GM18519 (cell line): ENCODE measurements around the gene ALDH1A2.

Source experiments
- ATAC-seq: cut with Tn5 transposase; IDR thresholded peaks from one replicate; pipeline ENCODE4 v1.9.1; 2021; ENCODE audit warnings: mild to moderate bottlenecking, moderate library complexity; ENCODE audit not compliant: unreplicated experiment, low FRiP score

The ALDH1A2 gene

DNA sequence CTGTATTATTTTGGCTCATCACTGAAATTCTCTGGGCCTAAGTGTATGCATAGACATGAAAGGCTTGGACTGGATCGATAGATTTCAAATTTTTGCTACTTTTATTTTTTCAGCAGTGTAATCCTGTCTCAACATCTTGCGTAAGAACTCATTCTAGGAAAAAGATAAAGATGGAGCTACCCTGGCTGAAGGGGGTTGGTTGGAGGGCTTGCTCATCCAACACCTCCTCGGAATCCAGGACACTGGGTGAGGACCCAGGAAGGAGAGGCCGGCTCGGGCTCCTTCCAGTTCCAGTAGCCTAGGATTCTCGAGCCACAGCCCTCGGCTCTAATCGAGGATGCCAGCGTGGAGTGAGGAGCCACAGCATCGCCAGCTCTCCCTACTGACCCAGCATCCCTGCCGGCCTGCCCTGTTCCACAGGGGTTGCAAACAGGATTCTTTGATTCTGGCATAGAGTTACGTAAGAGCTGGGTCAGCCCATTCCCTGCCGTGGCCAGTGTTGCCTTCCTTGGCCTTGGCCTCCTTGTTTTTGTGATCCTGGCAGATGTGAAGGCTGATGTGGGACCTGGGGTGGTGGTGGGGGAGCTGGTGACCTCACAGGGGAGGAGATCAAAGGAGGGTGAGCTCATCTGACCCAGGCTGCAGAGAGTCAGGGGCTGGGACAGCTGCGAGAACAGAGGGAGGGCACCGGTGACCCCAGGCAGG is 149.5 kb downstream of the ALDH1A2 start:
- ATAC-seq, result no peak

DNA sequence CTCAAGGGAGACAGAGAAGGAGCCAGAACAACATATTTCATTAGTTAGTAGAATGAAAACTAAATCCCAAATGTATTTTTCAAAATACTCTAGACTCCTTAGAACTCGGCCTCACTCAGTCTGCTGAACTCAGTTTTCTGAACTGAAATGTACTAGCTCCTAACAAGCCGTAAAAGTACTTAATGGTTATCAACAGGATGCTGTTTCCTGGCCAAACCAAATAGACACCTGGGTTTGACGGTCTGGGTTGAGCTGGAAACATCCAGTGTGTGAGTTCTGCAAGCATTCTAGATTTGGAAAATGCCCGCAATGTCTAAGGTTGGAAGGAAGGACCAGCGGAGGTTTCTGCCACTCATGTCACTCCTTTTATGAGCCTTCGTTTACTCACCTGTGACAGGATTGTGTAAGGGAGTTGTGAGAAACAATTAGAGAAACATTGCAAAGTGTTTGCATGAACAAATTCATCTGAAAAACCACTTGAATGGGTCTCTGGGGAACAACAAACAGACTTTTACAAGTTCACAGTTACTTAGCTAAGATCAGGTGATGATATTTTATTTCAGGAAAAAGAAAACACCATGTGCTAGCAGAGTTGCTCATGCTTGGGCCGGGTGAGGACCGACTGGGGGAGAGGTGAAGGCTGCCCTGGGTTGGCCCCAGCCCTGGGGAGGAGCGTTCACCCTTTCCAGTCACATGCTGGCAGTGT is 151.0 kb downstream of the ALDH1A2 start:
- ATAC-seq, result no peak

DNA sequence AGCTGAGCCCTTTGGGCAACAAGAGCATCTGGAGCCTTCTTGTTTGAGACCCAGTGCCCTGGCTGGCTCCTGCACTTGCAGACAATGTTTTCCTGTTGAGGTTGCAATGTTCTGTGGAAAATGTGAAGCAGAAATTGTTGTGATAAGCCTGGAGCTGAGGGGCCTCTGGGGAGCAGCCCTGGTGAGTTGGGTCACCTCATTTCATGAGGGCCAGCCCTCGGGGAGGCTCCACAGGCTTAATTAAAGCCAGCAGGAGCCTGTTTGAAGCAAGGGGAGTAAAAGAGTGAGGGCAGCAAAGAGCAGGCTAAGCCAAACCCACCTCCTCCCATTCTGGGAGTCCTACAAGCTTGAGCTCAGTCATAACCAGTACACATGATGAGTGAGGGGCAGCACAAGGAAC is 154.3 kb downstream of the ALDH1A2 start:
- ATAC-seq, result no peak

DNA sequence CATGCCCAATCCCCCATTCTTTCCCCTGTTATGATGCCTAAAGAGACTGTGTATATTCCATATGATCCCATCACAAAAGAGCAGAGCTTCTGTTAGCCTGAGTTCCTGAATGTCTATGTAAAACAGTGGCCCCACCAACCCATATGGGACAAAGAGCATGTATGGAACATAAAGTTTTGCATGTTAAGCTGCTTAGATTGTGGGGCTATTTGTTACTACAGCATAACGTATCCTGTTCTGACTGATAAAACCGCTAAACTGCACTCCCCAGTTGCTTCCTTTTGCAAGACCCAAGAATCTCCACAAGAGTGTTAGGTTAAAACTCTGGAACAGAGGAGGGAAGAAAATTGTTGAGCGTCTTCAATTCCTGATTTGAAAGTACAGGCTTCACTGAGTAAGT is 154.8 kb downstream of the ALDH1A2 start:
- no peak for ATAC-seq

DNA sequence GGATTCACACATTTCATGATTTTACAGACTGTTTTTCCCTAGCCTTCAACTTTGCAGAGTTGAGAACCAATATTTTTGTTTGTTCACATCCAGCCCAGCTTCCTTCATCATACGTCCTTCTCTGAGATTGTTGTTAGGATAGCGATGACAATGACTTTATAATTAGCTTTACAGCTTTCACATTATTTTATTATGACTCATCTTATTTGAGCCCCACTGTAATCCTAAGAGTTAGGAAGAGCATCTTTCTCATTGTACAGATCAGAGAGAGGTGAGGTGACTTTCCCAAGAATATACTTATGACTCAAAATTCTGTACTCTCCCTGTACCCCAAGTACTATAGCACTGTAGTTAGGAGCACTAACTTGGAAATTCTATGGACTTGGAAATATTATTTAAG is 156.1 kb downstream of the ALDH1A2 start:
- no peak for ATAC-seq

DNA sequence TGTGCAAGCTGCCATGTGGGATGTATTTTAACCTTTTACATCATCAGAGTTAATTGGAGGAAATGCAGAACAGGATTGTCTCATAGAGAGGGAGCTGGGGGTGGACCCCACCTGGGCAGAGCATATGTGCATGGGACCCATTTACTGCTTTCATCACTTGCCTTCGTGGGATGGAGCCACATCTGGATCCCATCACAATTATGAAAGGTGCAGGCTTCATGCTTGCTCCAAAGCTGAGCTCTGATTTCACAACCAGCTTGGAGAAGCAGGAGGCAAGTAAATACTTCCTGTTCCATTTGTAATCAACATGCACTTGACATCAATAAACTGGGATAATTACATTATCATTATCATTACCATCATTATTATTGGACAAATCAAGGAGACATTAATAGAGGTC is 161.9 kb downstream of the ALDH1A2 start:
- no peak for ATAC-seq
